Fibroblast of villous mesenchyme (primary cell): ENCODE results near the gene SENP5. TPM values are rescaled to one million over a fixed set of nuclear protein-coding genes. Genes with fewer than 3 reads are reported as not detected.

Experiments used
- DNase-seq: peaks from one replicate; pipeline ENCODE4 v3.0.0-alpha.2; 2010; ENCODE audit warnings: low read depth
- H3K4me3 ChIP-seq: 2 replicates; pipeline ENCODE4 v1.5.1; 2011; ENCODE audit warnings: low read depth, mild to moderate bottlenecking, low read length
- total RNA-seq: library from RNA; depleted of rRNA; stranded (reverse); fragments of >200 nt; gene quantifications from 2 replicates; pipeline ENCODE4 v1.2.3, GENCODE V29; 2012
- TF ChIP-seq, protein P1 (sequence below): IDR thresholded peaks from 2 replicates; pipeline ENCODE4 v1.5.1; 2012; ENCODE audit warnings: low read depth, mild to moderate bottlenecking, low read length; ENCODE audit not compliant: insufficient read depth

Gene SENP5
- total RNA-seq, 1 donor, result 63.9 TPM

DNA sequence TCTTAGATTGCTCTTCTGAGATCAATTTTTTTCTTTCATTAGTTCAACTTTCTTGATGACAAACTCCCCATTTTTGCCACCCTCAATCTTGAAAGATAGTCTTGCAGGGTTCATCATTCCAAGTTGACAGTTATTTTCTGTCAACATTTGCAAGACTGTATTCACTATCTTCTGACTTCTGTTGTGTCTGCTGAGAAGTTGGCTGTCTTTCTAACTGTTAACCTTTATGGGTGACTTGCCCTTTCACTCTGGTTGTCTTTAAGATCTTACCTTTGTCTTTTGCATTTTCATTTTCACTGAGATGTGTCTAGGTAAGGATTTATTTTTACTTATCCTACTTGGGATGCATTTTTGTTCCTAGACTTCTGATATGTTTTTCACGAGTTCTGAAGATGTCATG lies 115.5 kb downstream of the SENP5 start:
- DNase-seq, result no peak
- TF ChIP-seq, protein P1, sequence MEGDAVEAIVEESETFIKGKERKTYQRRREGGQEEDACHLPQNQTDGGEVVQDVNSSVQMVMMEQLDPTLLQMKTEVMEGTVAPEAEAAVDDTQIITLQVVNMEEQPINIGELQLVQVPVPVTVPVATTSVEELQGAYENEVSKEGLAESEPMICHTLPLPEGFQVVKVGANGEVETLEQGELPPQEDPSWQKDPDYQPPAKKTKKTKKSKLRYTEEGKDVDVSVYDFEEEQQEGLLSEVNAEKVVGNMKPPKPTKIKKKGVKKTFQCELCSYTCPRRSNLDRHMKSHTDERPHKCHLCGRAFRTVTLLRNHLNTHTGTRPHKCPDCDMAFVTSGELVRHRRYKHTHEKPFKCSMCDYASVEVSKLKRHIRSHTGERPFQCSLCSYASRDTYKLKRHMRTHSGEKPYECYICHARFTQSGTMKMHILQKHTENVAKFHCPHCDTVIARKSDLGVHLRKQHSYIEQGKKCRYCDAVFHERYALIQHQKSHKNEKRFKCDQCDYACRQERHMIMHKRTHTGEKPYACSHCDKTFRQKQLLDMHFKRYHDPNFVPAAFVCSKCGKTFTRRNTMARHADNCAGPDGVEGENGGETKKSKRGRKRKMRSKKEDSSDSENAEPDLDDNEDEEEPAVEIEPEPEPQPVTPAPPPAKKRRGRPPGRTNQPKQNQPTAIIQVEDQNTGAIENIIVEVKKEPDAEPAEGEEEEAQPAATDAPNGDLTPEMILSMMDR, result no peak
- H3K4me3 ChIP-seq, result no peak overlapping the region

Other genes starting within 250 kb of the SENP5 start
- under 0.01 and 0.32 TPM in 2 replicates for gene NRROS, start 228.2 kb upstream of the SENP5 start, total RNA-seq
- gene CEP19, start 155.7 kb upstream of the SENP5 start, total RNA-seq, result 1.6 and 5.2 TPM in 2 replicates
- gene PIGX, start 155.5 kb upstream of the SENP5 start, total RNA-seq, result 18.0 and 31.1 TPM in 2 replicates
- gene PAK2, start 128.1 kb upstream of the SENP5 start, total RNA-seq, result 34.5 and 57.0 TPM in 2 replicates
- 41.2 and 57.9 TPM in 2 replicates for gene NCBP2, start 74.6 kb downstream of the SENP5 start, total RNA-seq
- 1.3 and 1.7 TPM in 2 replicates for gene PIGZ, start 100.9 kb downstream of the SENP5 start, total RNA-seq
- gene MELTF, start 161.9 kb downstream of the SENP5 start, total RNA-seq, result 4.7 and 5.2 TPM in 2 replicates